Upper lobe of right lung (tissue), 1 donor: ENCODE measurements around the gene STX2. TPM values are rescaled to one million over a fixed set of nuclear protein-coding genes. Genes with fewer than 3 reads are reported as not detected.
"Not testable (repeated sequence)": the region's sequence is repeated elsewhere in the genome, so short reads cannot be mapped to it uniquely, and the experiment has no call there.

Source experiments
- ATAC-seq: fragments of 200-7000 bp; cut with Tn5 transposase; one replicate; pipeline ENCODE4 v1.9.1; 2020; ENCODE audit warnings: mild to moderate bottlenecking, moderate library complexity
- DNase-seq: peaks from one replicate; pipeline ENCODE4 v3.0.0-alpha.2; 2020
- H3K27ac ChIP-seq: fragments of 200-600 bp; one replicate; pipeline ENCODE4 v1.8.0; 2022
- H3K27me3 ChIP-seq: fragments of 200-600 bp; one replicate; pipeline ENCODE4 v1.8.0; 2022; ENCODE audit warnings: mild to moderate bottlenecking
- H3K36me3 ChIP-seq: fragments of 200-600 bp; one replicate; pipeline ENCODE4 v1.8.0; 2022
- H3K4me1 ChIP-seq: fragments of 200-600 bp; one replicate; pipeline ENCODE4 v1.8.0; 2022
- H3K4me3 ChIP-seq: fragments of 200-600 bp; one replicate; pipeline ENCODE4 v1.8.0; 2022; ENCODE audit warnings: mild to moderate bottlenecking
- H3K9me3 ChIP-seq: fragments of 200-600 bp; one replicate; pipeline ENCODE4 v1.8.0; 2022
- CTCF ChIP-seq: fragments of 200-600 bp; IDR thresholded peaks from one replicate; pipeline ENCODE4 v1.8.0; 2022; ENCODE audit warnings: antibody characterized with exemption
- intact Hi-C: fragments of 100-400 bp; cut with DNase I; formaldehyde crosslinking; loops from one replicate; pipeline ENCODE4 v1.11.0; 2022
- total RNA-seq: library from RNA; stranded (reverse); fragmentation: NEBNext Ultra II Directional; extraction: Animal tissue kit (Norgen Biotek cat#: 25700); gene quantifications from one replicate; pipeline ENCODE4 v1.2.1, GENCODE V29; 2021
- donor health status: DM: no; HTN: yes; CAD: no; lungs with severe emphysema.

Gene STX2
- total RNA-seq, 1 donor from 2014 or later, result 23.6 TPM

- no peaks in the 10 kb centered on the region for H3K9me3 ChIP-seq
- intact Hi-C loops, result no loop called here
- H3K27ac ChIP-seq, result peak within 1 kb of the TSS; percentile 79
- H3K4me3 ChIP-seq, result peak within 1 kb of the TSS; percentile 75
- H3K36me3 ChIP-seq, result peaks cover 34% of the 10 kb centered on the region
- DNase-seq (peak; percentile 98), ATAC-seq (peak; percentile 95)
- H3K4me1 ChIP-seq, result peaks cover 14% of the 10 kb centered on the region
- no peaks in the 10 kb centered on the region for H3K27me3 ChIP-seq
- TF ChIP-seq CTCF, result no peak
Observed at GRCh38 chr12:130871286-130872178, 32.5 kb upstream of the STX2 start, which contains the start of gene RAN. RAN (plus strand) TSS chr12:130872066; CDS start chr12:130872594, 528 bp downstream.

GRCh38 chr12:130870442-130871285 lies 31.6 kb upstream of the STX2 start:
- no peaks in the 10 kb centered on the region for H3K9me3 ChIP-seq
- DNase-seq, result peak; percentile 78
- intact Hi-C loops, result no loop called here
- peaks cover 14% of the 10 kb centered on the region for H3K4me1 ChIP-seq
- H3K4me3 ChIP-seq, result peak overlapping the region; percentile 75
- peak overlapping the region; percentile 79 for H3K27ac ChIP-seq
- H3K27me3 ChIP-seq, result no peaks in the 10 kb centered on the region
- ATAC-seq, result peak; percentile 72
- peak; percentile 54 for TF ChIP-seq CTCF
- H3K36me3 ChIP-seq, result peaks cover 25% of the 10 kb centered on the region

GRCh38 chr12:130868412-130868811 lies 29.4 kb upstream of the STX2 start:
- no peak for TF ChIP-seq CTCF
- no peak overlapping the region for H3K27ac ChIP-seq
- peaks cover 3% of the 10 kb centered on the region for H3K36me3 ChIP-seq
- H3K27me3 ChIP-seq, result no peaks in the 10 kb centered on the region
- DNase-seq (no peak), ATAC-seq (no peak)
- intact Hi-C loops, result no loop called here
- H3K4me3 ChIP-seq, result no peak overlapping the region
- H3K9me3 ChIP-seq, result no peaks in the 10 kb centered on the region
- peaks cover 7% of the 10 kb centered on the region for H3K4me1 ChIP-seq

DNA sequence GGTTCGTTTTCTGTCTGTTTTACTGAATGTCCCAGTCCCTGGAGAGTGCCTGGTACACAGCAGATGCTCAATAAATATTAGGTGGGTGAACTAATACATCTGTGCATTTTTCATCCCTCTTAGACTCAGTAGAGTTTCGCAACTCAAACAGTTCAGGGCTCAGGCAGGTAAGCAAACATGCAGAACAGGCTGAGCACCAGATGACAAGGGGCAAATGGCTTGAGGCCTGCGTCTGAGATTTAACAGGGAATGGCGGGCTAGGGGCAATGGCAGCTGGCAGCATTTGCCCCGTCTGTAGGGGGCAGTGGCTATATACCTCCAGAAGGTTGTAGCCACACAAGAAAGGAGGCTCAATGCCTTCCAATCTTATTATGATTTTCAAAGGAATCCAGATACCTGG lies 24.2 kb upstream of the STX2 start:
- TF ChIP-seq CTCF, result no peak
- peak; percentile 82 for ATAC-seq
- no peak for DNase-seq
- intact Hi-C loops, result no loop called here
- H3K27ac ChIP-seq, result no peak overlapping the region
- H3K36me3 ChIP-seq, result no peaks in the 10 kb centered on the region
- H3K4me1 ChIP-seq, result no peaks in the 10 kb centered on the region
- H3K4me3 ChIP-seq, result no peak overlapping the region
- H3K9me3 ChIP-seq, result no peaks in the 10 kb centered on the region
- no peaks in the 10 kb centered on the region for H3K27me3 ChIP-seq

GRCh38 chr12:130862771-130863170 lies 23.7 kb upstream of the STX2 start:
- H3K4me3 ChIP-seq, H3K4me1 ChIP-seq, H3K27me3 ChIP-seq, H3K9me3 ChIP-seq, ATAC-seq, intact Hi-C loops, H3K36me3 ChIP-seq, H3K27ac ChIP-seq, DNase-seq: not testable (repeated sequence)

DNA sequence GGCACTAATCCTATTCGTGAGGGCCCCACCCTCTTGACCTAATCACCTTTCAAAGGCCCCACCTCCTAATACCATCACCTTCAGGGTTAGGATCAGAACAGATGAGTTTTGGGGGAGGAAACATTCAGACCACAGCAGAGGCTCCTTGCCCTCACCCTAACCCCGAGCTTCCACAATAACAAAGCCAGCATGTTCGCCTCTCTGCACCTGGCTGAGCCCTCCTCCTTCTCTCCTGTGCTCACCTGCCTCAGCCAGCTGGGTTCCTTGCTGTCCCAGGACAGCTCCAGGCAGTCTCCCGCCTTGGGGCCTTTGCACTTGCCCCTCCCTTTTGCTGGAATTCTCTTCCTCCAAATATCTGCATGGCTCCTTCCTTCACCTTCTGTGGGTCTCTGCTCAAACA lies 23.1 kb upstream of the STX2 start:
- H3K9me3 ChIP-seq, result no peaks in the 10 kb centered on the region
- H3K27me3 ChIP-seq, result no peaks in the 10 kb centered on the region
- DNase-seq (no peak), ATAC-seq (no peak)
- H3K4me3 ChIP-seq, result no peak overlapping the region
- TF ChIP-seq CTCF, result no peak
- no peak overlapping the region for H3K27ac ChIP-seq
- no peaks in the 10 kb centered on the region for H3K36me3 ChIP-seq
- no peaks in the 10 kb centered on the region for H3K4me1 ChIP-seq
- intact Hi-C loops, result no loop called here
